ENCODE results near the gene PRUNE2. TPM values are rescaled to one million over a fixed set of nuclear protein-coding genes. Genes with fewer than 3 reads are reported as not detected.

The PRUNE2 gene
- total and polyA plus RNA-seq, 2 of the 8 experiments (the other 6 are each of a cell fraction or from before 2014, with no cell fraction given), result 5.5 to 13.3 TPM

GRCh38 chr9:76883341-76883855, 22.5 kb downstream of the PRUNE2 start (continued):
- no peak for TF ChIP-seq SP2 (IDR thresholded peaks at IDR 0.05; ENCODE audit: low read length)

Data from H1 (cell line).